ENCODE data around the gene TMEM121. TPM values are rescaled to one million over a fixed set of nuclear protein-coding genes. Genes with fewer than 3 reads are reported as not detected.

The TMEM121 gene
- total RNA-seq, 1 donor from 2014 or later: 13.9 TPM

DNA sequence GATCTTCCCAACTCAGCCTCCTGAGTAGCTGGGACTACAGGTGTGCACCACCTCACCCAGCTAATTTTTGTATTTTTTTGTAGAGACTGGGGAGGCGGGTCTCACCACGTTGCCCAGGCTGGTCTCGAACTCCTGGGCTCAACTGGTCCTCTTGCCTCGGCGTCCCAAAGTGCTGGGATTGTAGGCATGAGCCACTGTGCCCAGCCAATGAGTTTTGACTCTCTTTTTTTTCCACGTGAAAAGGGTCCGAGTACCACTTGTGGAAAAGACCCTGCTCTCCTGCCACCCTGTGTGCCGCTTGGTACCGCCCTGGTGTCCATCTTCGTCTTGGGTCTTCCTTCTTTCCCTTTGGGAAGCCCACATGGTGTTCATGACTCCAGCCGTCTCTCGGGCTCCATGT, 17.8 kb upstream of the TMEM121 start:
- peaks cover 4% of the 10 kb centered on the region for H3K4me1 Mint-ChIP-seq
- H3K4me3 Mint-ChIP-seq: no peak overlapping the region
- TF ChIP-seq, protein P1, sequence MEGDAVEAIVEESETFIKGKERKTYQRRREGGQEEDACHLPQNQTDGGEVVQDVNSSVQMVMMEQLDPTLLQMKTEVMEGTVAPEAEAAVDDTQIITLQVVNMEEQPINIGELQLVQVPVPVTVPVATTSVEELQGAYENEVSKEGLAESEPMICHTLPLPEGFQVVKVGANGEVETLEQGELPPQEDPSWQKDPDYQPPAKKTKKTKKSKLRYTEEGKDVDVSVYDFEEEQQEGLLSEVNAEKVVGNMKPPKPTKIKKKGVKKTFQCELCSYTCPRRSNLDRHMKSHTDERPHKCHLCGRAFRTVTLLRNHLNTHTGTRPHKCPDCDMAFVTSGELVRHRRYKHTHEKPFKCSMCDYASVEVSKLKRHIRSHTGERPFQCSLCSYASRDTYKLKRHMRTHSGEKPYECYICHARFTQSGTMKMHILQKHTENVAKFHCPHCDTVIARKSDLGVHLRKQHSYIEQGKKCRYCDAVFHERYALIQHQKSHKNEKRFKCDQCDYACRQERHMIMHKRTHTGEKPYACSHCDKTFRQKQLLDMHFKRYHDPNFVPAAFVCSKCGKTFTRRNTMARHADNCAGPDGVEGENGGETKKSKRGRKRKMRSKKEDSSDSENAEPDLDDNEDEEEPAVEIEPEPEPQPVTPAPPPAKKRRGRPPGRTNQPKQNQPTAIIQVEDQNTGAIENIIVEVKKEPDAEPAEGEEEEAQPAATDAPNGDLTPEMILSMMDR (conservative IDR thresholded peaks at IDR 0.05): no peak
- no peaks in the 10 kb centered on the region for H3K9me3 Mint-ChIP-seq
- H3K27me3 Mint-ChIP-seq (ENCODE audit: low read depth): peaks cover 46% of the 10 kb centered on the region
- H3K36me3 Mint-ChIP-seq (ENCODE audit: low read depth): no peaks in the 10 kb centered on the region
- no peak overlapping the region for H3K27ac Mint-ChIP-seq (ENCODE audit: unreplicated experiment)
- DNase-seq (ENCODE audit: low read depth, low spot score): no peak

DNA sequence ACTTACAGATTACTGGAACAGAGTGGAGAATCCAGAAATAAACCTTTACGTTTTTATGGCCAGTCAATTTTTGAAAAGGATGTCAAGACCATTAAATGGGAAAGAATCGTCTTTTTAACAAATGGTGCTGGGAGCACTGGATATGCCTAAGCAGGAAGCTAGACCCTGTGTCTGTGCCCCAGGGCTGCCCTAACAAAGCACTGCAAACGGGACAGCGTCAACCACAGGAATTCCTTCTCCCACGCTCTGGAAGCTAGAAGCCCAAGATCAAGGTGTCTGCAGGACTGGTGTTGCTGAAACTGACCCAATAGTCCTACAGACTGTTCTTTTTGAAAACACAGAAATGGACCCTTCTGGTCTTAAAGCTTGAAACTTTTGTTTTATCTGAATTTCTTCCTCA, 9.3 kb upstream of the TMEM121 start:
- H3K36me3 Mint-ChIP-seq (ENCODE audit: low read depth): no peaks in the 10 kb centered on the region
- H3K4me3 Mint-ChIP-seq: no peak overlapping the region
- no peak for DNase-seq (ENCODE audit: low read depth, low spot score)
- peaks cover 58% of the 10 kb centered on the region for H3K27me3 Mint-ChIP-seq (ENCODE audit: low read depth)
- TF ChIP-seq, protein P1 (conservative IDR thresholded peaks at IDR 0.05): no peak
- no peaks in the 10 kb centered on the region for H3K4me1 Mint-ChIP-seq
- no peak overlapping the region for H3K27ac Mint-ChIP-seq (ENCODE audit: unreplicated experiment)
- peaks cover 10% of the 10 kb centered on the region for H3K9me3 Mint-ChIP-seq

DNA sequence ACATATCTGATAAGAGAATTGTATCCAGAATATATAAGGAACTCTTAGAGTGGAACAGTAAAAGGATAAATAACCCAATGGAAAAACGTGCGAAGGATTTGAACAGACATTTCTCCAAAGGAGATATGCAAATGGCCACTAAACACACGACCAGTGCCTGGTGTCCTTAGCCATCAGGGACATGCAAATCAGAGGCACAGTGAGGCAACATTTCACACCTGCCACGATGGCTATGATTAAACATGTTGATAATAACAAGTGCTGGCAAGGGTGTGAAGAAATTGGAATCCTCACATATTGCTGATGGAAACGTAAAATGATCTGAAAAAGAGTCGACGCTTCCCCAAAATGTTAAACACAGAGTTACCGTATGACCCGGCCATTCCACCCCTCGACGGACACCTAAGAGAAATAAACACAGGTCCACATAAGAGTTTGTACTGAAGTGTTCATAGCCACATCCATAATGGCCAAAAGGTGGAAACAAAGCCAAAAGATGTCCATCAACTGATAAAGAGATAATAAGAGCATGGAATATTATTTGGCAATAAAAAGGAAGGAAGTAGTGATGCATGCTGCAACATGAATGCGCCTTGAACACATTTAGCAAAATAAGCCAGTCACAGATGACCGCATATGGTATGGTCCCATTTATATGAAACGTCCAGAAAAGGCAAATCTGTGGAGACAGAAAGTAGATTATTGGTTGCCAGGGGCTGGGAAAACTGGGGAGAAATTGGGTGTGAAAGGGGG, 6.3 kb upstream of the TMEM121 start:
- Mint-ChIP-seq H3K4me1 (no peaks in the 10 kb centered on the region), H3K27me3 (ENCODE audit: low read depth) (peaks cover 63% of the 10 kb centered on the region), H3K9me3 (peaks cover 7% of the 10 kb centered on the region), H3K36me3 (ENCODE audit: low read depth) (no peaks in the 10 kb centered on the region), H3K27ac (ENCODE audit: unreplicated experiment) (no peak overlapping the region), H3K4me3 (no peak overlapping the region)
- TF ChIP-seq, protein P1 (conservative IDR thresholded peaks at IDR 0.05): no peak
- no peak for DNase-seq (ENCODE audit: low read depth, low spot score)

DNA sequence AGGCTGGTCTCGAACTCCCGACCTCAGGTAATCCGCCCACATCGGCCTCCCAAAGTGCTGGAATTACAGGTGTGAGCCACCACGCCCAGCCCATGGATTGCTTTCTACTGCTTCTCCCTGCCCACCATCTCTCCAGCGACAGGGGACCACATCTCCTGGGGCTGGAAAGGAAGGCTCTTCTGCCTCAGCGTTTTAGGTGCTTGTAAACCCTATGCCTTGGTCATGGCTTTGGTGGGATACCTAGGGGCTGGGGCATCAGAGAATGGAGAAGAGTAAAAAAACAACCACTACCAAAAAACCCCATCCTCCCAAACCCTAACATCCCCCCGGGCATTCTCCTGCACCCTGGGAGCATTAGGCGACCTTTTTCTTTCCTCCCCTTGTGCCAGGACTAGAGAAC, 1.1 kb upstream of the TMEM121 start:
- H3K4me1 Mint-ChIP-seq: no peaks in the 10 kb centered on the region
- TF ChIP-seq, protein P1 (conservative IDR thresholded peaks at IDR 0.05): no peak
- no peak for DNase-seq (ENCODE audit: low read depth, low spot score)
- H3K4me3 Mint-ChIP-seq: peak overlapping the region; percentile 80
- H3K36me3 Mint-ChIP-seq (ENCODE audit: low read depth): no peaks in the 10 kb centered on the region
- peaks cover 34% of the 10 kb centered on the region for H3K27me3 Mint-ChIP-seq (ENCODE audit: low read depth)
- no peaks in the 10 kb centered on the region for H3K9me3 Mint-ChIP-seq
- no peak overlapping the region for H3K27ac Mint-ChIP-seq (ENCODE audit: unreplicated experiment)

DNA sequence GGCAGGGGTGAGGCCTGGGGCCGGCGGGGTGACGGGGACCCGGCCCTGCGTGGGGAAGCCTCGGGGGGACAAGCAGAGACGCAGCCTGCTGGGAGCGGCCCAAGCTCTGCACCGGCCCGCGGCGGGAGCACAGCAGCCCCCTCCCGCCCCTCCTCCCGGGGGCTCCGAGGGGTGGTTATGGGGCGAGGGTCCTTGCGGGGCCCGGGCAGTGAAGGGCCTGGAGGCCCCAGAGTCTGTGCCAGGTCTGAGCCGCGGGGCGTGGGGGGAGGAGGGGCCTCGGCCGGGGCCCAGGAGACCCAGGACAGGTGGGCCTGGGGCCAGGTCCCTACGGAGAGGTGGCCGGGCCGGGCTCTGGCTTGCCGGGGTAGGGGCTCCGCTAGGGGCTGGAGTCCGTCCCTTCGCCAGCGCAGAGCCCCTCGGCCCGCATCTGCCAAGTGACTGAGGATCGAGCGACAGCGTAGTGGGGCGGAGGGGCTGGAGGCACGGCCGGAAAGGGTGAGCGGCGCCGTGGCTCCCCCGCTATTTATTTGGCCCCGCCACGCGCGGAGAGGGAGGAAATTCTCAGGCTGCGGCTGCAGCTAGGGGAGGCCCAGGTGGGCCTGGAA, 495 bp downstream of the TMEM121 start:
- Mint-ChIP-seq H3K4me1 (no peaks in the 10 kb centered on the region), H3K27me3 (ENCODE audit: low read depth) (peaks cover 27% of the 10 kb centered on the region), H3K4me3 (peak overlapping the region; percentile 72), H3K9me3 (no peaks in the 10 kb centered on the region), H3K36me3 (ENCODE audit: low read depth) (no peaks in the 10 kb centered on the region), H3K27ac (ENCODE audit: unreplicated experiment) (no peak overlapping the region)
- TF ChIP-seq, protein P1 (conservative IDR thresholded peaks at IDR 0.05): no peak
- no peak for DNase-seq (ENCODE audit: low read depth, low spot score)

Measured in neural crest cell (in vitro differentiated cells).